Activated CD4-positive, alpha-beta T cell treated with anti-CD3 and anti-CD28 coated beads, Interleukin-2, amount 50 U/mL, for 1 hour (primary cell): ENCODE measurements around the gene HDDC3.
"Not testable (repeated sequence)": the region's sequence is repeated elsewhere in the genome, so short reads cannot be mapped to it uniquely, and the experiment has no call there.

Source experiments
- DNase-seq: peaks from one replicate; pipeline ENCODE4 v3.0.0-alpha.2; 2020

HDDC3 gene

DNA sequence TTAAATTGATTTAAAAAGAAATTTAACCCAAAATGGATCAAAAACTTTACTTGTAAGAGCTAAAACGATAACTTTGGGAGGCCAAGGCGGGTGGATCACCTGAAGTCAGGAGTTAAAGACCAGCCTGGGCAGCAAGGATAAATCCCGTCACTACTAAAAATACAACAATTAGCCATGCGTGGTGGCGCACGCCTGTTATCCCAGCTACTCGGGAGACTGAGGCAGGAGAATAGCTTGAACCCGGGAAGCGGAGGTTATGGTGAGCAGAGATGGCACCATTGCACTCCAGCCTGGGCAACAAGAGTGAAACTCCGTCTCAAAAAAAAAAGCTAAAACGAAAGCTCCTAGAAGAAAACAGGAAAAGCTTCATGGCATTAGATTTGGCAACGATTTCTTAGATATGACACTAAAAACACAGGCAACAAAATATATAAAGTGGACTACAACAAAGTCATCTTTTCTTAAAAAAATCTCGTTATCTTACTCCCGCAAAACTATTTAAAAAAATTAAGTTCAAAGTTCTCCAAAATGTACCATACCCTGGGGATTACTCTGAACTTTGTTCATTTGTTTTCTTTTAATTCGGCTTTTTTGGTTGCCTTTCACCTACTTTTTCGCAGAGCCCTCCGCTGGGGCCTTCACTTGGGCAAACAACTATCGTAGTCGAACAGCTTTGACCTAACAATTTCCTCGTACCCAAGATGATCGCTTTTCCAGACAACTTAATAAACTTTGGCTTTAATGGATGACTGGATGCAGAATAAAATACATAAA lies 2.9 kb downstream of the HDDC3 start:
- no peak for DNase-seq

DNA sequence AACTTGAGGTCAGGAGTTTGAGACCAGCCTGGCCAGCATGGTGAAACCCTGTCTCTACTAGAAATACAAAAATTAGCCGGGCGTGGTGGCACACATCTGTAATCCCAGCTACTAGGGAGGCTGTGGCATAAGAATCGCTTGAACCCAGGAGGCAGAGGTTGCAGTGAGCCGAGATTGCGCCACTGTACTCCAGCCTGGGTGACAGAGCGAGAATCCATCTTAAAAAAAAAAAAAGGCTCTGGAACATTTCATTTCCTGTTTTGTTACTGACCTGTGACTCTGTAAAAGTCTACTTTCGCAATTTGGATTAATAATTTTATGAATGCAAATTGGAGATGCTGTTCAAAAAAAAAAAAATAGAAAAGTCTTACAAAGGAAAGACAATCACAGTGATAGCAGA lies 4.2 kb downstream of the HDDC3 start:
- DNase-seq: not testable (repeated sequence)

- not testable (repeated sequence) for DNase-seq
Measured at GRCh38 chr15:90926766-90927165, 5.6 kb downstream of the HDDC3 start.

DNA sequence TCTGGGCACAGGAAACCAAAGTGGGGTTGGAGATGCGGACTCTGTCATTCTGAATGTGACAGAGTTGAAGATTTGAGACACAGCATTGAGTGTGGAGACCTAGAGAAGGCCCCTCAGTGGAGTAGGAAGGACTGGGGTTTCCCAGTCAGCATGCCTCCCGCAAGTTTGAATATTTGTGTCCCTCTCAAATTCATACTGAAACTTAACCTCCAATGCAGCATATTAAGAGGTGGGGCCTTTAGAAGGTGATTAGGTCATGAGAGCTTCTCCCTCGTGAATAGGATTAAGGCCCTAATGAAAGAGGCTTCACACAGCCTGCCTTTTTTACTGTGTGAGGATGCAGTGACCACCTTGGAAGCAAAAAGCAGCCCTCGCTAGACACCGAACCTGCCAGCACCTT lies 8.0 kb downstream of the HDDC3 start:
- no peak for DNase-seq

DNA sequence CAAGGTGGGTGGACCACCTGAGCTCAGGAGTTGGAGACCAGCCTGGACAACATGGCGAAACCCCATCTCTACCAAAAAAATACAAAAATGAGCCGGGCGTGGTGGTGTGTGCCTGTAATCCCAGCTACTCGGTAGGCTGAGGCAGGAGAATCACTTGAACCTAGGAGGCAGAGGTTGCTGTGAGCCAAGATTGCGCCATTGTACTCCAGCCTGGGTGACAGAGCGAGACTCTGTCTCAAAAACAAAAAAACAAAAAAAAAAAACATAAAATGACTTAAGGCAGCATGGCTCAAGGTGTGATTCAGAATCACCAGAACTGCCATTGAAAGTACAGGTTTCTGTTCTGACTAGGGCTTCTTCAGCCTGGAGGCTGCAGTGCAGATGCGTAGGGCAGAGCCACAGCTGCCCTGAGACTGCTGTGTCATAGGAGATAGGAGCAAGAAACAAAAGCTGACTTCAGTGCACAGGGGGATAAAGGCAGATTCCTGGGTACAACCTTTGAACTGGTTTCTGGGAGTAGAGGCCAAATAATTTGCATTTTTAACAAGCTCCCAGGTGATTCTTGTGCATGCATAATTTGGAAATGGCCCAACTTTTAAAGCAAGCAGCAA lies 9.5 kb downstream of the HDDC3 start:
- not testable (repeated sequence) for DNase-seq

DNA sequence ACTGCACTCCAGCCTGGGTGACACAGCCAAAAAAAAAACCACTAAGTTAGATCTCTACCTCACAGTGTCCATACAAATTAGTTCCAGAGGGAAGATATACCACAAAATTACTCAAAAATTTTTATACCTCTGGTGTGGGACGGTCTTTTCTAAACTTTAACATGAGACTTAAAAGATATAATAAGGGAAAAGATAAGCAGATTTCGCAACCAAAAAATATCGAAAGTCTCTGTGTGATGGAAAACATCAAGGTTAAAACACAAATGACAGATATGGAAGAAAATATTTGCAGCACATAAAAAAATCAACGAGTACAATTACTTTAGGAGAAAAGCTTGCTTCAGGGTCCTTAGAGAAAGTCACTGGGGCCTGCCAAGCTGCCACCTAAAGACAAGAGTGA lies 10.5 kb downstream of the HDDC3 start:
- DNase-seq: no peak

DNA sequence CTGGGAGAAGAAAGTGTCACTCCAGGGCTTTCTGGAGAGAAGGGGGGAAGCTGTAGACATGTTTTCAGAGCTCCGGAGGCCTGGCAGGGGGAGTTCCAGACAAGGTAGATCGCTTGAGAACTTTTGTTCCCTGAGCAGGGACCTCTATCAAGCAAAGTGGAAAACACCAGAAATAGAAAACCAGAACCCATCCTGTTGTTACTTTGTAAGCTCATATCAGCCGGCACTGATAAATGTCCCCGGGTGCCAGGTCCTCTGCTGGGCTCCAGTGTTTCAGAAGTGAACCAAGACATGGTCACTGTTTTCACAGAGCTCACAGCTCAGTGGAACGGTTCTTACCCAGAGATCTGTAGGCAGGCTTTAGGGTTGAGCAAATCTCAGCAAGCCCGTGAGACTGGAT lies 13.5 kb downstream of the HDDC3 start:
- no peak for DNase-seq

DNA sequence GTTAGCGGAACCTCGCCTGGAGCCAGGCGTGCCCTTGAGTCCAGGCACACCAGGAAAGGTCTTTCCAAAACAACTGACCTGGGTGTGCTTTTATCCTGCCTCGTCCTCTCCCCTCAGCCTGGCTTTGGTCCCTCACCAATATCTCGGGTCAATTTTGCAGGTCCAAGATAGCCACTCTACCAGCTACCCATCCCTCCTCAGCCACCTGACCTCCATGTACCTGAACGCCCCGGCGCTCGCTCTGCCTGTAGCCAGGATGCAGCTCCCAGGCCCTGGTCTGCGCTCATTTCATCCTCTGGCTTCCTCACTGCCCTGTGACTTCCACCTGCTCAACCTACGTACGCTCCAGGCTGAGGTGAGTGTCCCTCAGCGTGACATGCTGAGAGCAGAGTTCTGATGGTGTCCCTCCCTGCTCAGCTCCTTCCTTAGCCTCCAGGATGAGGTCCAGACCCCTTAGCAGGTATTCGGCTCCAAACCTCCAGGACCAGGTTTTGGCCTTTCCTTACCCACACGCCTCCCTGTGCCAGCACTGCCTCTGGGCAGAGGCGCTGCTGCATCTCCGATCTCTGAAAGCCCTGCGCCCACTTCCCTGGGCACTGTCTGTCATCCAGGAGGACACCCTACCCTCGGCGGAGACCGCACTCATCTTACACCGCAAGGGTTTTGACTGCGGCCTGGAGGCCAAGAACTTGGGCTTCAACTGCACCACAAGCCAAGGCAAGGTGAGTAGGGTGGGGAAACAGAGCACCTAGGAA lies 14.1 kb downstream of the HDDC3 start:
- no peak for DNase-seq

DNA sequence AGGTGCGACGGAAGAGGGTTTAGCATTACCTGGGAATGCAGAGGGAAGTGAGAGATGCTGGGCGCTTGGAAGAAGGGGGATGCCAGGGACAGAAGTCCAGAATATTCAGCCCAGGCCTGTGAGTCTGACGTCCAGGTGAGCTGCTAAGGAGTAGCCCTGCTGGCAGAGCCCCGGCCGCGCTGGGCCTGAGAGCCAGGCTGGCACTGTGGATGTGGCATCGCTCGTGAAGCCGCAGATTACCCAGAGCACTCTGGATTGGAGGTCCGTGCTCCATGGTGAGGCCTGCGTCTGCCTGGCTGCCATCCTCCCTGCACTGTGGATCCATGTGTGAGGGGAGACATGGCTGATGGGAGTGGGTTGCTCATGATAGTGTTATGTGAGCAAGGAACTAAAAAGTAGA lies 14.8 kb downstream of the HDDC3 start:
- no peak for DNase-seq

GRCh38 chr15:90916461-90916860 lies 15.9 kb downstream of the HDDC3 start:
- no peak for DNase-seq

DNA sequence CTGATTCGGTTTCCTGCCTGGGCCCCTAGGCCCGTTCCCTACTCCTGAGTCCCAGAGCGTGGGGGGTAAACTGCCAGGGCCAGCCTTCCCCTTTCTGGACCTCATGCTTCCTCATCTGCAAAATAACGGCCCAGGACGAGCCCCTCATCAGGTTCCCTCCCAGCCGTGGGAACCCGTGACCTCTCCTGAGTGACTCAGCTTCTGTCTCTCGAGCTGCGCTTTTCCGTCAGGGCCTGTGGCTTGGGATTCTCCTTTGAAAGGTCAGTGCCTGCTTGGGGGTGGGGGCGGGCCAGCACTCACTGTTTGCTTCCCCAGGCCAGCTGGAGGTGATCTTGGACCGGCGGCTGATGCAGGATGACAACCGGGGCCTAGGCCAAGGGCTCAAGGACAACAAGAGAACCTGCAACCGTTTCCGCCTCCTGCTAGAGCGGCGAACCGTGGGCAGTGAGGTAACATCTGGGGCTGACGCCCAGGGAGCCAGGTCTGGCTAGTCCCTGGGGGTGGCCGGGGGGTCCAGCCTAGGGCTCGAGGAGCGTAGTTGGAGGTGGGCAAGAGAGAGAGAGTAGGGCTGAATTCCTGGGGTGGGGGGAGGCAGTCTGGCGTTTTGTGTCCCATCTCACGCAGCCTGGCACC lies 16.4 kb downstream of the HDDC3 start:
- no peak for DNase-seq

DNA sequence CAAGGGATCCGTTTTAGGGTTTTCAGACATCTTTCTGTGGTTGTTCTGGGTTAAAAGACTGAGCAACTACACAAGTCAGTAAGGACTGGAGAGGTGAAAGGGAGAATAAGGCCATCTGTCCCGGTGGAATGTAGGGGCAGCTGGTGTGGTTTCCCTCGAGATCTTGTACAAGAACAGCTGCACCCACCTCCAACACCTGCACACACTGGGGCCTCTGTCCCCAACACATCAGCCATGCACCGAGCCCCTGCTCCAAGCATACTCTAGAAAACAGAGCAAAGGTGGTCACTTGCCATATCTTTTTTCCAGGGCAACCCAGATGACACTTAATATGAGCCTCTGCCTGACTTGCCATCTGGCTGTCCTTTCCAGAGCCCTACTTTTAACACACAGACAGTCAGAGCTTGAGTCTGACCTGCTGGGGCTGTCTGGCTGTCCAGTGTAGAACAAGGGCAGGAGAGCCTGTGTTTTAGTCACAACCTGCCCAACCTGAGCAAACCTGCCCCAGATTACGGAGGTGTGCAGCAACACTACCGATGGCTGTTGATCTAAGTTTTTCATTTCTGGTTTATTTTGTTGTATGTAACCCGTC lies 17.0 kb downstream of the HDDC3 start:
- no peak for DNase-seq

GRCh38 chr15:90914305-90915080 lies 17.9 kb downstream of the HDDC3 start:
- no peak for DNase-seq

DNA sequence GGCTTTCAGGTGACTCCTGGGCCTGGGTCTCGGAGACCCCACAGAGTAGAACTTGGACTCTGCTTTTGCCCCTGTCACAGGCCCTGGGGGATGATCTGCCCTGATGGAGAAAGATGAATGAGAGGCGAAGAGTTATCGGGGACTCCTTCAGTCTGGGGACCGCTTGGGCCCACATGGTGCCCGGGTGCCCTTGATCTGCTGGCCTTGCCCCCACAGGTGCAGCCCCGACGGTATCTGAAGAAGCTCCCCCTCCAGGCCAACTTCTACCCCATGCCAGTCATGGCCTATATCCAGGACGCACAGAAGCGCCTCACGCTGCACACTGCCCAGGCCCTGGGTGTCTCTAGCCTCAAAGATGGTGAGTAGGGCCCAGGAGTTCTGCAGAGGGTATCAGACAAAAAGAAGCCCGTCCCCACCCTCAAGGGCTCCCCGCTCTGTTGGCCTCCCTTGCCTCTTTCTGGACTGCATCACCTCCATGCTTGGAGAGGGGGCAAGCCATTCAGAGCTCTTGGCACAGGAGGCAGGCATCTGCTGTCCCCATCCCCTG lies 18.9 kb downstream of the HDDC3 start:
- no peak for DNase-seq

GRCh38 chr15:90912770-90913075 lies 19.6 kb downstream of the HDDC3 start:
- no peak for DNase-seq

DNA sequence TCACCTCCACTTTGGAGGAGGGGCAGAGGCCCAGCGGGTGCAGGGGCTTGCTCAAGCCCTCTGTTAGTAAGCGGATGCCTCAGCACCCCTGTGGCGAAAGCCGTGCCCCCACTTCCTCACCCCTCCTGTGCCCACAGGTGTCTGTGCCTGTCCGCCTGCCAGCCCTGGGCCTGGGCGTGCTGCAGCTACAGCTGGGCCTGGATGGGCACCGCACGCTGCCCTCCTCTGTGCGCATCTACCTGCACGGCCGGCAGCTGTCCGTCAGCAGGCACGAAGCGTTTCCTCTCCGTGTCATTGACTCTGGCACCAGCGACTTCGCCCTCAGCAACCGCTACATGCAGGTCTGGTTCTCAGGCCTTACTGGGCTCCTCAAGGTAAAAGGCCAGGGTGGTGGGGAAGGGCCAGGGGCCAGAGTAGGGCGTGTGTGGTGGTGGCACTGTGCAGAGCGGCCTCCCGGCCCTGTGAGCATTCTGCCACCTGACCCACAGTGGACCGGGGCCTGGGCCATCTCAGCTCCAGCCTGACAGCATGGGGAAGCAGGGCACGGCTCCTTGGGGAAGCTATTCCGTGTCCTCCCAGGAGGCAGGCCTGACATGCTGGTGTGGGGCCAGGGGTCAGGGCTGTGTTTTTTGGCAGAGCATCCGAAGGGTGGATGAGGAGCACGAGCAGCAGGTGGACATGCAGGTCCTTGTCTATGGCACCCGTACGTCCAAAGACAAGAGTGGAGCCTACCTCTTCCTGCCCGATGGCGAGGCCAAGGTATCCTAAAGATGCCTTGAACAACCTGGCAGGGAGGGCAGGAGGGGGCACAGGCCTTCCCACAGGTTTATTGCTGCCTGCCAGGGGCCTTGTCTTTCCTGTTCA lies 20.2 kb downstream of the HDDC3 start:
- DNase-seq: no peak

- DNase-seq: no peak
Measured at GRCh38 chr15:90911302-90911623, 21.1 kb downstream of the HDDC3 start.

DNA sequence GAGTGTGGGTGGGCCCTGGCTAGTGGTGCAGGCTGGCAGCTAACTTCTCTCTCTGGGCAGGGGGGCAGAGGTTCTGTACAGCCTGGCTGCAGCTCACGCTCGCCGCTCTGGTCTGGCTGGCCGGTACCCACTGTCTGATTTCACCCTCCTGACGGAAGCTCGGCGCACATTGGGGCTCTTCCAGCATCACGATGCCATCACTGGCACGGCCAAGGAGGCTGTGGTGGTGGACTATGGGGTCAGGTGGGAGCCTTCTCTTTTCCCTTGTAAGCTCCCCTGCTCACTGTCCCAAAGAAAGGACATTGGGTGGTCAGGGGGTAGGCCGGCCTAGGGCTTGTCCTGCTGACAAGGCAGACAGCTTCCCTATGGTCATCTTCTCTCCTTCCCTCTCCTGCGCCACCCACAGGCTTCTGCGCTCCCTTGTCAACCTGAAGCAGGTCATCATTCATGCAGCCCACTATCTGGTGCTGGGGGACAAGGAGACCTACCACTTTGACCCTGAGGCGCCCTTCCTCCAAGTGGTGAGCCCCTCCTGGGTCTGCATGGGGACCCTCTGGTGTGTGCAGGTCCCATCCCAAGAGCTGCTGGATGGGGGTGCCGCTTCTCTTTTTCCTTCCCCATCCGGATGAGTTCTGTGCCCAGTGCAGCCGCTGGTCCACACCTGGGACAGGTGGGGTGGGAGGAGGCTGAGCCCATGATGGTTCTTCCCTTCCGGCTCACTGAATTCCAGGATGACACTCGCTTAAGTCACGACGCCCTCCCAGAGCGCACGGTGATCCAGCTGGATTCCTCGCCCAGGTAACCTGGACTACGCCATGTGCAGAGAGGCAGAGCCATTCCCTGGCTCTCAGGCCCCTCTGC lies 21.7 kb downstream of the HDDC3 start:
- DNase-seq: no peak

GRCh38 chr15:90909976-90910375 lies 22.4 kb downstream of the HDDC3 start:
- DNase-seq: no peak

DNA sequence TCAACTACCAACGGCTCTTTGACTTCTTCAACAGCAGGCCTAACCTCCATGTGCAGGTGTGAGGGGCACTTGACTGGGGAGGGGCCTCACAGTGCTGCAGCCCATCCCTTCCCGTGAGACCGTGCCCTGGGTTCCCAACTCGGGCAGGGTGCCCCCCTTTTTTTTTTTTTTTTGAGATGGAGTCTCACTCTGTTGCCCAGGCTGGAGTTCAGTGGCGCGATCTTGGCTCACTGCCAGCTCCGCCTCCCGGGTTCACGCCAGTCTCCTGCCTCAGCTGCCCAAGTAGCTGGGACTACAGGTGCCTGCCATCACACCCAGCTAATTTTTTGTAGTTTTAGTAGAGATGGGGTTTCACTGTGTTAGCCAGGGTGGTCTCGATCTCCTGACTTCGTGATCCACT lies 22.9 kb downstream of the HDDC3 start:
- not testable (repeated sequence) for DNase-seq
